Stimulated activated CD4-positive, alpha-beta T cell treated with anti-CD3 and anti-CD28 coated beads, Interleukin-4, amount 100 ng/mL, for 48 hours (primary cell): ENCODE measurements around the gene TMEM184A.

Experiments used
- DNase-seq, 2 donors: peaks; one replicate each; pipeline ENCODE4 v3.0.0-alpha.2; 2020; ENCODE audit warnings: low read depth in 2 of 2

TMEM184A gene

DNA sequence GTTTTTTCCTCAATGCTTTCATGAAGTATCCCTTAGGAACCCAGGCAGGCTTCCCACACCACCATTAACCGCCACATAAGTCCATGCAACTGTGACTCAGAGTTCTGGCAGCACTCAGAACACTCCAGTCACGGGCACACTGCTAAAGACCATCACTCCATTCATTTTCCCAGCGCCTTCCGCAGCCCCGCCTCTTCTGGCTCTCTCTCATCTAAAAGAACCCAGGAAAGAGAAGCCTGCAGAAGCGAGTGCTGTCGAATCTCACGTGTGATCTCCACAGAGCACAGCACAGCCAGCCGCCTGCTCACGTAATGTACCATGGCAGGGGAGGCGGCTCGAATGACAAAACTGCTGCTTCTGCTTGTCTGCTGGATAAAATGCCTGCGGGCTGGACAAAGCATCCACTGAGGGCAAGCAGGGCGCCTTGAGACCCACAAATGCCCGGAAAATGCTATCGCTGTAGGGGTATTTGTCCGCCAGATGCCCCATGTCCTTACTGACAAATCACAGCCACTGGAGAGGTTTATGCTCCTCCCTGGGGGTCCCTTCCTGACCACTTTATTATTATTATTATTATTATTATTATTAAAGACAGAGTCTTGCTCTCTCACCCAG lies 12.0 kb upstream of the TMEM184A start:
- DNase-seq: no peak

DNA sequence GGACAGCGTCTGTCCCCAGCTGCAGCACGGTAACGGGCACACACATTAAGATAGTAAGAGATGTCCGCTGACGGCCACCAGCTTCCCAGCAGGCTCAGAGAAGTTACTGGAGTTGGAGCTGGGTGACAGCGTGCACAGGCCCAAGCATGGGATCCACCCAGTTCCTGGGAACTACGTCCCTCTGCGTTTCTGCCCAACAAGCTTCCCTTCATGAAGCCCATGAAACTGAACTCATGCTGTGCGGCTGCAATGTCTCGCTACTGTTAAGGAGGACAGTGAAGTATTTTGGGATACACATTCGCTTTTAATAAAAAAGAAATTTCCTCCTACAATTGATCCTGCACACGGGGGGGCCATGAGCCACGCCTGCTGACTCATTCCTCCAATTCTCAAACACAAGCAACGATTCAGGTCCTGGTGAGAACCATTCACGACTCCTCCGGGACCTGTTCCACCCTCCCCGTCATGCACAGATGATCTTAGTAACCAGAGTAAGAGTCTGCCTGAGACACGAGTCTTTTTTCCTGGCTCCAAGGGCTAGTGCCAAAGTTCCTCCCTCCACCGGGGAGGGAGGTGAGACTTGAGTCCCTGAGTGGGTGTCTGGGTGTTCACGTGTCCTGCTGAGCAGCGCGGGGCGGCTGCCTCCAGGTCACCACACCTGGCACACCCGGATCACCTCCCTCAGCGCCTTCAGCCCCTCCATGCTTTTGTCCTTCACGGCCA lies 11.2 kb upstream of the TMEM184A start:
- no peak for DNase-seq

DNA sequence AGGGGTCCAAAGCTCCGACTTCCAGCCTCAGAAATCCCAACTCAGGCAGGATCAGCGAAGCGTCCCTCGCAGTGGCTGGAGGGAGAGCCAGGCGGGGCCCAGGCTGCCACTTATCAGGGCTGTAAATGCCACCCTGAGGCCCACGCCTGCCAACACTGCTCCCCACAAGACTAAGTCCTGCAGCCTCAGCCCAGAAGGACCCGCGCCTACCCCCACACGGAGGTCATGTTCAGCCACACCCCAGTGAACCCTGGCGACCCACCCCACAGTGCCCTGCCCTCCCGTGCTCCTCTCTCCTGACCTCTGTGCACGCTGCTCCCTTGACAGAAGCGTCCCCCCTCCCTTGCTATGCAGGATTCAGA lies 10.7 kb upstream of the TMEM184A start:
- no peak for DNase-seq

DNA sequence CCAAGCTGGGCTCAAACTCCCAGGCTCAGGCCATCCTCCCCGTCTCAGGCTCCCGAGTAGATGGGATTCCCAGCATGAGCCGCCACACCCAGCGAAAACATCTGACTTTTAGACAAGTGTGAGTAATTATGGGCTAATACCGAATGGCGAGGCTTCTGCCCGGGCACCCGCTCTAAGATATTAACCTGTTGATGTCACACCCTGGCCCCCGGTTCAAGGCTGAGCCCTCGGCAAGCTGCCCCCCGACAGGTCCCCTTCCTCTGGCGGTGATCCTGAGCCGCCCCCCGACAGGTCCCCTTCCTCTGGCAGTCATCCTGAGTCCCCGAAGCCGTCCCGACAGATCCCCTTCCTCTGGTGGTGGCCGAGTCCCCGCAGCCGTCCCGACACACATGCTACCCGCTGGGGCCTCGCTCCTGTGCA lies 8.6 kb upstream of the TMEM184A start:
- no peak for DNase-seq

DNA sequence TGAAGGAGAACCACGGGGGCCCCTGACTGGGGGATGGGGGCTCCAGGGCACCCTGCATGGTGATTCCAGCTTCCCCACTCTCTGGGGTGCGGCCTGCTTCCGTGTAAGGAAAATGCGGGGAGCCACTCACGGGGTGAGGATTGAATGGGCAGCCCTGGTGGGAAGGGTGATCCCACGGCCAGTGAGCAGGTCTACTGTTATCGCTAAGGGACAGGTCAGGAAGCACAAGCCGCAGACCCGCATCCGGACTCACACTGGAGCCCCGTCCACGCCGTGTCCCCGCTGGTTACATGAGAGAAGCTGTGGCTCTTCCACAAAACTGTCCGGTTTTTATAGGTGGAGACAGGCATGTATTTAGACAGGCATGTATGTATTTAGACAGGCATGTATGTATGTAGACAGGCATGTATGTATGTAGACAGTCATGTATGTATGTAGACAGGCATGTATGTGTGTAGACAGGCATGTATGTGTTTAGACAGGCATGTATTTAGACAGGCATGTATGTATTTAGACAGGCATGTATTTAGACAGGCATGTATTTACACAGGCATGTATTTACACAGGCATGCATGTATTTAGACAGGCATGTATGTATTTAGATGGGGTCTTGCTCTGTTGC lies 8.1 kb upstream of the TMEM184A start:
- DNase-seq: no peak

DNA sequence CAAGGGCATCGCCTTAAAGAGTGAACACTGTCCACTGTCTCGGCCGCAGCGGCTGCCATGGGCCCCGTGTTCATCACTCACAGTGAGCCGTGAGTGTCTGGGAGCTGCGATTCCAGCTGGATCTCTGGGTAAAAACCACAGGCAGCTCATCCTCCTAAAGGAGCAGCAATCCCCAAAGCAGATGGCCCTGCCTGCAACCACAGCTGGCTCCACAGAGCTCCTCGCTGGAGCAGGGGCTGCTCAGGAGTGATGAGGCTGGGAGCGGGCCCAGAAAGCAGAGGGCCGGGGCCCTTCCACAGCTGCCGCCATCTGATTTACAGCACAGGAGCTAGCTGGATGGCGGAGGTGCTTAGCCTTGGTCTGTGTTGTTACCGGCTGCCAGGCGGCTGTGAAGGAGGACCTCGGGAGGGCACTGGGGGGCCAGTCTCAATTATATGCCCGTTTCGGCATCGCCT lies 6.6 kb upstream of the TMEM184A start:
- no peak for DNase-seq

DNA sequence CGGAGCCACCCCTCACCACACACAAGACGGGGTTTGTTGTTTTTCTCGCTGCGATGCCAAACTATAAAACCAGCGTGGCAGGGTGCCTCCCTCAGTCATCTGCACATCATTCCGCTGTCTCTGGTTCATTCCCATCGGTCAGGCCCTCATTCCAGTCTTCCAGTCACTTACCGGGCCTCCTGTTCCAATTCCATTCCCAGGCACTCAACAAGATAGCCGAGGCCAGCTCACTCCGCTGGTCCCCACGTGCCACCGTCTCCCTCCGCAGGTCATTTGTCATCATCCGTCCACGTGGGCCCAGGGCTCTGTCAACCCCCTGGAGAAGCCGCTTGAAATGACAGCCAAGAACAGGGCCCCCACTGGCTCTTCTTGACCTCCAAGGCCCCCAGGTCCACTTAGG lies 6.1 kb upstream of the TMEM184A start:
- DNase-seq: no peak

DNA sequence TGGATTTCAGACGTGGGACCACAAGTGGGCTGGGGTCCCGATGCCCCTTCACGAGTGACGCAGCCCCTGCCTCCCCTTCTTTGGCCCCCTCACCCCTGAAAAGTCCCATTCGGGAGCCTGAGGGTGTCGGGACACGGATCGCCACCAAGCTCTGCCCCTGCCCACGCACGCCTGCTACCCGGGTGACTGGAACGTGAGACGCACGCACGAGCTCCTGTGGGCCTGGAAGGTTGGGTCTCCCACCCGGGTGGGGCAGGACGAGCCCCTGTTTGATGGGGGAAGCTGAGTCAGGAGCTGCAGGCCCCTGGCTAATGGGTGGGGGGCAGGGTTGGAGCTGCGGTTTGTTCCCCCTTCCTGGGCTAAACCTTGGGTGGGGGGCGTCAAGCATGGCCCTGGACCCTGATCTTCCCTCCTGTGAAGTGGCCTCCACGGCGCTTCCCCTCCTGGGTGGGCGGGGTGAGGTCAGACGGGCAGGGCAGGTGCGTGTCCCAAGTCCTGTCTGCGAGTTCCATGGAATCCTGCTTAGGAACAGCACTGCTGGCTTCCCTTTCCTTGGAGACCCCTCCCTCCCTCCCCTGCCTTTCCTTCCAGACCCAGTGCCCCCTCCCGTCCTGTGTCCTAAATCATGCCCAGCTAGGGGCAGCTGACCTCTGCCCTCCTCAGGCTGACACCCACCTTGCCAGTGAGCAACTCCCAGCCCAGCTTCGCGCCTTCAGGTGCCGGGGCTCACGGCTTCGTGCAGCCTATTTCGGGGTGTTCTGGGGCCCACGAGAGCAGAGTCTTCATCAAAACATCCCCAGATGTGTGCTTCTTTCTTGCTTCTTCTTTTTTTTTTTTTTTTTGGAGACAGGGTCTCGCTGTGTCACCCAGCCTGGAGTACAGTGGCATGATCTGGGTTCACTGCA lies 5.3 kb upstream of the TMEM184A start:
- DNase-seq: no peak

DNA sequence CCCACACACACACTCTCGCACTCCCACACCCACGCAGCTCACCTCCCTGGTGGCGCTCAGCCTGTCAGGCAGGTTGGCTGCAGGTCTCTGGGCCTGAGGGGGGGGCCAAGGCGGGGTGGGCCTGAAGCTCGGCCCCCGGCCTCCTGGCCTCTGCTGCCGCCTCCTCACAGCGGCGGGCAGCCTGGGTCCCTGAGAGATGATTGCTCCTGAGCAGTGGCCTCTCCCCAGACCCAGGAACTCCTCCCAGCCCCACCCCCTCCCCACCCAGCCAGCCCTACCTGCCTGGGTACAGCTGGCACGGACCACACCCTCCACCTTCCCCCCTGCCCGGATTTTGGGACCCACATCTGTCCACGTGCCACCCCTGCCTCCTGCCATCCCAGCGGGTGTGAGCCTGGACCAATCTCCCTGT lies 4.6 kb upstream of the TMEM184A start:
- DNase-seq: no peak

DNA sequence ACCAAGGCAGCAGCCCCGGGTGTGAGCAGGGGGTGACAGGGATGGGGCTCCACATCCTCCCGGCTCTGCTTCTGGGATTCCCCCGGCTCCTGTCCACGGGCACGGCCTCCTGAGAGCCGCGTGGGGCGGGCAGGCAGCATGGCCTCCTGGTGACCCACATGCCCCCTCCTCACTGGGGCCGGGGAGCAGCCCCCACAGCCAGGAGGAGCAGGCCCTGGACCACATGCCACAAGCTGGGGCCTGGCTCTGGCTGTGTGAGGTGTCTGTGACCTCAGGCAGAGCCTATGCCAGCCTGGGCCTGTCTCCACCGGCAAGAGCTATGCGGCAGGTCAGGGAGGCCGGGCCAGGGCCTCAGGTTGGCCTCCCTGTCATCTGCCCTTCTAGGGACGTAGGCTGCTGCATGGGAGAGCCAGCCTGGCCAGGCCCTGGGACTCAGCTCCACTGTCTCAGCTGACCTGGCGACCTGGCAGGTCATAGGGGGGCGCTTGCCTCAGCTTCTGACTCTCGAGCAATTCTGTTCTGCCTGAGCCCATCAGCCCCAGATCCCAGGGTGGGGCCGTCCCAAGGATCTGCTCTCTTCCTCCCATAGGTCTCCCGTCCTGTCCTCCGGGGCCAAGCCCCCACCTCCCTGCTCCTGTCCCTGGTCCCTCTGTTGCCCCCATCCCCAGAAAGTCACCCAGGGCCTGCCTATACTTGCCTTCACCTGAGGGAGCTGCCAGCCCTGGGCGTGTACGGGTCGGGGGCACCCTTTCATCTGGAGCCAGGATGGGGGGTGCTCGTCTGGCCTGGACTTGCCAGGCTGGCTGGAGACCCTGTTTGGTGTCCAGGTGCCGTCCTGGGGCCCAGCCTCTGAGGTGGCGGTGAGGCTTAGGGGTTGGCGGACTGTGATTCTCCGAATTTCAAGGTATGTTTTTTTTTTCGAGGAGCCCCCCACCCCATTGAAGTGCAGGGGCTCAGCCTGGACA lies 3.9 kb upstream of the TMEM184A start:
- DNase-seq: no peak

DNA sequence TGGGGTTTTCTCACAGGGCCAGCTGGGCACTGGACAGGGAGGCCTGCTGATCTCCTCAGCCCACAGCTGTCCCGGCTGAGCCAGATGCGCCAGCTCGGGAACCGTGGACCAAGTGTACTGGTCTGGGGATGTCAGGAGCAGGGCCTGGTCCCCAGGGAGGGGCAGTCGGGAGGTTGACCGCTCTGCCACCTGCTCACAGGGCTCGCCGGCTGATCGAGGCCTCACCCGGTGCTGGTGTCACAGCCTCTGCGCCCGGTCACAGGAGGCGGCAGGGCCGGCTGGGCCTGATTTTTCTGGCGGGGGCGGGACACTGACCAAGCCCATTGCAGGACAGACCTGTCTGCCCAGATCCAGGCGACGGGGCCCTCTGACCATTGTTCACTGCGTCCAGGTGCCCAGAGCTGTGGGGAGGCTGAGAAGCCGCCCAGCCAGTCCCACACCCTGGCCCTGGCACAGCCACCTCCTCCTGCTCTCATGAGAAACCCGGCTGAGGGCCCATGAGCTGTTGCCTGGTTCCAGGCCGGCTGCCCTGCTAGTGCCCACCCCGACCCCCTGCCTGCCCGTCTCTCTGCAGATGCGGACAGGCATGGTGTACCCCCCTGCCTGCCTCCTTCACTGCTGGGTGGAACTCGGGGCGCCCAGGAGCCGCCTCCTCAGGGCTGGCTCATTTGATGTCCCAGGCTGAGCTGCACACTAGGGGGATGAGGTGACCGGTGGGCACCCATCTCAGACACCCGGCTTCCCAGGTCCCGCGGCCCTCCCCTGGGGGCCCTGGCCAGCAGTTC lies 3.0 kb upstream of the TMEM184A start:
- DNase-seq: no peak

DNA sequence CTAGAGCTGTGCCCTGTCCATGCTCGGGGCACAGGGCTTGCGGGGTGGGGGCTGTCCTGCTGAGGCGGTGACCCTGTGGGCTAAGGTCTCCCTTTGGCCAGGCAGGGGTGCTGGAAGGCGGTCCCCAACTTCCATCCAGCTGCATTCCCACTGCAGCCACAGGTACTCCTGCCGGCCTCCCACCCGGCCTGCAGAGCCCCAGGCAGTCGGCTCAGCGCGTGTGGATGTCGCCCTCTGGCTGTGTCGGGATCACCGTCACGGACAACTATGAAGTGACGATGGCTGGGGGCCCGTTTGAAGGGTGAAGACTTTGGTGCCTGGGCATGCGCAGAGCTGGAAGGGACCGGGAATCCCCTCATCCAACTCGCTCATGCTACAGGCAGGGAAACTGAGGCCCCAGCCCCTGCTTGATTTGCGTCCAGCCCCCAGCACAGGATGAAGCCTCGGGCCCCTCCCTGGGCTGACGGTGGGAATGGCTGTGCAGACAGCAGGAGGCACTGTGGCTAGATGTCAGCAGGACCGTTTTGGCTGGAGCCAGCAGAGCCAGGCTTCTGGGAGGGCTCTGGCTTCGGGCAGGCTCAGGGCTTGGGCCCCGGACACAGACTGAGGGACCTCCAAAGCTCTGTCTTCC lies 2.3 kb upstream of the TMEM184A start:
- no peak for DNase-seq

DNA sequence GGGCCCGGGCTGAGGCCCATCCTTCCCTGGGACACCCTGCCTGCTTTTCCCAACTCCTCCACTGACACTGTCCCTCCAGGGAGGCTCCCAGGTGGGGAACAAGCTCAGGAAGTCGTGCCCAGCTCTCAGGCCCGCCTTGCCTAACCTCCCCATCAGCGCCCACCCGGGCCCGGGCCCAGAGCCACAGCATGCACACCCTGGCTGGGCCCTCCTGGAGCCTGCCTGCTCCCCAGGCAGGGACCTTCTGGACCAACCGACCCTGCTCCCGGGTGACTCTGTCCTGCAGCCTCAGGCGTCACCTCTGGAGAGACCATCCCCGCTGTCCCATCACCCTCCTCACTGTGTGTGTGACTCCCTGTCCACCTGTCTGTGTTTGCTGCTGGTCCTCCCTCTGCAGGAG lies 1.8 kb upstream of the TMEM184A start:
- DNase-seq: no peak

DNA sequence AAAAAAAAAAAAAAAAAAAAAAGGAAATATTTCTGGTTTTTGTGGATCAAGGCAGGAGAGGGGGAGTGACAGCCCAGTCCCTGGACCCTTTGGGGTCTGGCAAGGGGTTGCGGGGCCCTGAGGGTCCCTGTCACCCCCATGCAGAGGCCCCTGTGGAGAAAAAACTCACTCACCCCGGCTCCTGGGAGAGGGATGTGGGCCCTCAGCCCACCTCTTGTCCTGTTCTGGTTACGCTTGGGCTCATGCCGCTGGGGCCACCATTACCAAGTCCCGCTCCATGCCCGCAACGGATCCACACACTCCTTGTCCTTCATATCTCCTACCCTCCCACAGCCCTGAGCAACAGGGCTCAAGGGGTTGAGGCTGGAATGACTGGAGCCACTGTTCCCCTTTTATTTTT lies 1.0 kb upstream of the TMEM184A start:
- no peak for DNase-seq

DNA sequence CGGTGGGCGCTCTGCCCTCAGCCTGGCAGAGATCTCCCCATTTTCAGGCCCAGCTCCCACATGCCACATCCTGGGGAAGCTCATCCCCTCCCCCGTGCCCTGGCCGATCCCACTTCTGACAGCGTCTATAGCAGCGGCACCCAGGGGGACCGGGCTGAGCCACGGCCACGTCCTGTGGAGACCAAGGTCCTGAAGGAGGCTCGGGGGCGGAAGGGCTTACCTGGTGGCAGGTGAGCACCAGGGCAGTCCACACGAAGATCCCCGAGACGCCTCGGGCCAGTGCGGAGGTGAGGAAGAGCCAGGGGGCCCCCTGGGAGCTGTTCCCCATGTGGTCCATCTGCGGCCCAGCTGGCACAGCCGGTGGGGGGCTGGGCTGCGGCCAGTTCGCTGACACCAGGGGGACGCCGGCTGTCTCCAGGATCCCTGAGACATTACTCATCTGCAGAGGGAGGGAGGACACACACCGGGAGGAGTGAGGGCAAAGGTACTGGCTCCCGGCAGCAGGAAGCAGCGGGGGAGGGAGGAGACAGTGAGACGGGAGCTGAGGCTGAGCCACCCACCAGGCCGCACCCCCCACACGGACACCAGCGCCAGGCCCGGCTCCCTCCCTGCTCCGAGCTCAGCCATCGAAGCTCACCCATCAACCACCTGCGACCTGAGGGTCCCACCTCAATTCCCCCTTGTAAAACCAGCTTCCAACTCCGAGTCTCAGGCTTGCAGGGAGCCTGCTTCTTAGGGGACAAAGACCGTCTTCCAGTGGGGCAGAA lies 776 bp downstream of the TMEM184A start:
- no peak for DNase-seq

DNA sequence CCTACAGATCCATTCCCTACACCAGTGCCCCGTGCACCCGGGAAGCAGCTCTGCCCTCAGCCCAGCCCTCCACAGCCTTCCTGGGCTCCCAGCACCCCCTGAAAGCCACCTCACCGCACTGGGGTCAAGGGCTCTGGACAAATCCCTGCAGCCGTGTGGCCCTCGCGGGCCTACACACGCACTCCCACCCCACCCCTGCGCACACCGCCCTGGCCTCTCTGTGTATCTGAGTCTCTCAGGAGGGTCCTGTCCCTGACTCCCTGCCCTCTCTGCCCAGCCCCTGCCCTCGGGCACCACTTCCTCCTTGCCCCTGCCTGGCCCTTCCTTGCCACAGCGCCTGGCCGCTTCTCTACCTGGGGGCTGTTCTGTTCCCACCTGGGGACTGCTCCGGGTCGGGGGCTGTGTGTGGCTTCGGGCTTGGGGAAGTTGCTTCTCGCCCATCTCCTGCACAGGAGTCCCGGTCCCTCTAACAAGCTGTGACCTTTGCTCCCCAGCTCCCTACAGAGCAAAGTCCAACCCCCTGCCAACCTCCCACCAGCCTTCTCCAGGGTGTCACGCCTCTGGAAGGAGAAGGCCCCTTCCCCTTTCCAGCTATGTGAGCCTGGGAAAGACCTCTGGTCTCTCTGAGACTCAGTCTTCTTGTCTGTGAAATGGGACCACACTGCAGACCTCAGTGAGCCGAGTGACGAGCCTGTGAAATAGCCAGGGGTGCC lies 1.5 kb downstream of the TMEM184A start:
- DNase-seq: no peak

DNA sequence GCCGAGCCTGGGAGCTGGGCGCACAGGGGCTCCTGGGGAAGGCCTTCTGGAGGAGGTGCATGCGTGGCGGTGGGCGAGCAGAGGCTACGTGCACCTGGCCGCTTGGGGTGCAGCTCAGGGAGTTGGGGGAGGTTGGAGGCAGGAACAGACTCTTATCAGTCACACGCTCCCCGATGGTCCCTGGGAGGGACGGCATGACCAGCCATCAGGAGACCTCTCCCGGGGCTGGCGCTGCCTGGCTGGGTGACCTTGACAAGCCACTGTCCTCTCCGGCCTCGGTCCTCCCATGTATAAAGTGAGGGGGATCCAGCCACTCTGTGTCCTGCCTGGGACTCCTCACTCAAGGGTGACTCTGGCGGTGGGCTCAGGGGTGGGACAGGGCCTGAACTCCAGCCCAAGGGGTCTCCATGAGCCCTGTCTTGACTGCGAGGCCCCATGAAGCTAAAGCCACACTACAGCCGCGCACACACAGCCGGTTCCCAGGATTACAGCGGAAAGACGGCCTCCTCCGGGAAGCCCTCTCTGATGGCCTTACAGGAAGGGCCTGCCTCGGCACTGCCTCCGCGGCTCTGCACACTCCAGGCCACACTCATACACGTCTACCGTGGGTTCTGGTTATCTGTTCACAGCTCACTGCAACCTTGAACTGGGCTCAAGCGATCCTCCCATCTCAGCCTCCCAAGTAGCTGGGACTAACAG lies 2.3 kb downstream of the TMEM184A start:
- no peak for DNase-seq

DNA sequence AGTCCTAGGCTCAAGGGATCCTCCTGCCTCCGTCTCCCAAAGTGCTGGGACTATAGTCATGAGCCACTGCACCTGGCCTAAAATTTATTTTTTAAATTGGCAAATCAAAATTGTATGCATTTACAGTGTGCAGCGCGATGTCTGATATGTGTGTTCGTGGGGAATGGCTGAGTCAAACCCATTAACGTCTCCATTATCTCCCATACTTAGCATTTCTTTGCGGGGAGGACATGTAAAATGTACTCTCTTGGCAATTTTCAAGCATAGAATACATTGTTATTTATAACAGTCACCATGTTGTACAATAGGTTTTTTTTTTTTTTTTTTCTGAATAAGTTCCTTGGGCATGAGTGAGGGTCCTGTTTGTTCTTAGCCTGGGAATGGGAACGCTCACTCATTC lies 3.8 kb downstream of the TMEM184A start:
- no peak for DNase-seq
